Measurements from ENCODE around the gene ADCY6. TPM values are rescaled to one million over a fixed set of nuclear protein-coding genes. Genes with fewer than 3 reads are reported as not detected.
"Not testable (repeated sequence)": the region's sequence is repeated elsewhere in the genome, so short reads cannot be mapped to it uniquely, and the experiment has no call there.

The ADCY6 gene

GRCh38 chr12:48736456-48736855 is 52.4 kb downstream of the ADCY6 start:
- H3K36me3 ChIP-seq (ENCODE audit: insufficient read depth, low read length) = no peaks in the 10 kb centered on the region
- H3K4me1 ChIP-seq (ENCODE audit: control insufficient read depth, insufficient read depth, low read length) = no peaks in the 10 kb centered on the region
- no peak overlapping the region for H3K9ac ChIP-seq (ENCODE audit: low read depth, low read length)
- H3K4me2 ChIP-seq (ENCODE audit: low read length) = no peak overlapping the region
- peaks cover 23% of the 10 kb centered on the region for H3K27me3 ChIP-seq (ENCODE audit: control insufficient read depth, insufficient read depth, low read length)
- H3K9me3 ChIP-seq (replicated peaks; ENCODE audit: low read length) = no peaks in the 10 kb centered on the region
- H3K4me3 ChIP-seq (ENCODE audit: low read length) = no peak overlapping the region

- H3K9ac ChIP-seq (ENCODE audit: low read depth, low read length) = no peak overlapping the region
Measured at GRCh38 chr12:48728807-48729206, 60.1 kb downstream of the ADCY6 start.

GRCh38 chr12:48720737-48721136 is 68.2 kb downstream of the ADCY6 start:
- H3K4me3 ChIP-seq (ENCODE audit: low read length); H3K9me3 ChIP-seq (replicated peaks; ENCODE audit: low read length); H3K27me3 ChIP-seq (ENCODE audit: control insufficient read depth, insufficient read depth, low read length); H3K4me1 ChIP-seq (ENCODE audit: control insufficient read depth, insufficient read depth, low read length); H3K9ac ChIP-seq (ENCODE audit: low read depth, low read length); H3K36me3 ChIP-seq (ENCODE audit: insufficient read depth, low read length); H3K4me2 ChIP-seq (ENCODE audit: low read length): not testable (repeated sequence)

More at GRCh38 chr12:48728807-48729206, 60.1 kb downstream of the ADCY6 start:
- Histone ChIP-seq H3K4me3 (ENCODE audit: low read length) (no peak overlapping the region), H3K36me3 (ENCODE audit: insufficient read depth, low read length) (no peaks in the 10 kb centered on the region), H3K9me3 (replicated peaks; ENCODE audit: low read length) (no peaks in the 10 kb centered on the region), H3K4me1 (ENCODE audit: control insufficient read depth, insufficient read depth, low read length) (no peaks in the 10 kb centered on the region), H3K4me2 (ENCODE audit: low read length) (no peak overlapping the region), H3K27me3 (ENCODE audit: control insufficient read depth, insufficient read depth, low read length) (peaks cover 12% of the 10 kb centered on the region)

GRCh38 chr12:48720171-48720570 is 68.7 kb downstream of the ADCY6 start:
- not testable (repeated sequence) for H3K27me3 ChIP-seq (ENCODE audit: control insufficient read depth, insufficient read depth, low read length); H3K9me3 ChIP-seq (replicated peaks; ENCODE audit: low read length); H3K9ac ChIP-seq (ENCODE audit: low read depth, low read length); H3K4me2 ChIP-seq (ENCODE audit: low read length); H3K4me1 ChIP-seq (ENCODE audit: control insufficient read depth, insufficient read depth, low read length); H3K4me3 ChIP-seq (ENCODE audit: low read length); H3K36me3 ChIP-seq (ENCODE audit: insufficient read depth, low read length)

GRCh38 chr12:48719002-48719401 is 69.9 kb downstream of the ADCY6 start:
- H3K36me3 ChIP-seq (ENCODE audit: insufficient read depth, low read length); H3K4me3 ChIP-seq (ENCODE audit: low read length); H3K4me2 ChIP-seq (ENCODE audit: low read length); H3K9me3 ChIP-seq (replicated peaks; ENCODE audit: low read length); H3K9ac ChIP-seq (ENCODE audit: low read depth, low read length); H3K27me3 ChIP-seq (ENCODE audit: control insufficient read depth, insufficient read depth, low read length): not testable (repeated sequence)
- peaks cover 15% of the 10 kb centered on the region for H3K4me1 ChIP-seq (ENCODE audit: control insufficient read depth, insufficient read depth, low read length)

- peaks cover 17% of the 10 kb centered on the region for H3K4me1 ChIP-seq (ENCODE audit: control insufficient read depth, insufficient read depth, low read length)
- H3K4me2 ChIP-seq (ENCODE audit: low read length) = peak overlapping the region; percentile 76
- H3K27me3 ChIP-seq (ENCODE audit: control insufficient read depth, insufficient read depth, low read length) = no peaks in the 10 kb centered on the region
- peak overlapping the region; percentile 98 for H3K9ac ChIP-seq (ENCODE audit: low read depth, low read length)
- H3K9me3 ChIP-seq (replicated peaks; ENCODE audit: low read length) = no peaks in the 10 kb centered on the region
- peak overlapping the region; percentile 80 for H3K4me3 ChIP-seq (ENCODE audit: low read length)
- peaks cover 15% of the 10 kb centered on the region for H3K36me3 ChIP-seq (ENCODE audit: insufficient read depth, low read length)
Measured at GRCh38 chr12:48717252-48717695, 71.6 kb downstream of the ADCY6 start.

- H3K9ac ChIP-seq (ENCODE audit: low read depth, low read length) = peak within 1 kb of the TSS; percentile 98
- H3K4me3 ChIP-seq (ENCODE audit: low read length) = peak within 1 kb of the TSS; percentile 80
- H3K9me3 ChIP-seq (replicated peaks; ENCODE audit: low read length) = no peaks in the 10 kb centered on the region
- peaks cover 17% of the 10 kb centered on the region for H3K4me1 ChIP-seq (ENCODE audit: control insufficient read depth, insufficient read depth, low read length)
- H3K36me3 ChIP-seq (ENCODE audit: insufficient read depth, low read length) = peaks cover 20% of the 10 kb centered on the region
- no peaks in the 10 kb centered on the region for H3K27me3 ChIP-seq (ENCODE audit: control insufficient read depth, insufficient read depth, low read length)
- H3K4me2 ChIP-seq (ENCODE audit: low read length) = peak within 1 kb of the TSS; percentile 98
Measured at GRCh38 chr12:48716493-48717251, 72.2 kb downstream of the ADCY6 start, which contains the start of gene CCNT1. Gene CCNT1, minus strand, starts transcription at chr12:48716707. Its CDS starts 32 bp downstream, at chr12:48716675.

Small RNA genes lying within 50 kb of the gene (small RNA-seq; reads per million reads assigned to genes)
- gene MIR4701 (not detected), gene RF00019 (not detected)
